ENCODE data around the gene TAF13. TPM values are rescaled to one million over a fixed set of nuclear protein-coding genes. Genes with fewer than 3 reads are reported as not detected.

TAF13 gene
- total and polyA plus RNA-seq, 4 experiments from 2014 or later = 0.68 to 14.6 (median 6.9) TPM

GRCh38 chr1:109113590-109114341, 38.0 kb upstream of the TAF13 start, which contains the start of gene ELAPOR1:
Gene ELAPOR1, plus strand, starts transcription at chr1:109114115. Its CDS starts 69 bp downstream, at chr1:109114184.
- Histone ChIP-seq H3K4me1 (ENCODE audit: insufficient read depth, low read length) (peaks cover 24% of the 10 kb centered on the region), H3K27ac (ENCODE audit: low read depth, low read length) (peak within 1 kb of the TSS; percentile 61), H3K9me3 (ENCODE audit: control insufficient read depth in 1 of 2, low read length in 2 of 2) (no peaks in the 10 kb centered on the region), H3K36me3 (ENCODE audit: insufficient read depth, low read length) (no peaks in the 10 kb centered on the region), H3K27me3 (ENCODE audit: insufficient read depth, low read length) (no peaks in the 10 kb centered on the region), H3K4me3 (ENCODE audit: low read length in 2 of 2) (peak within 1 kb of the TSS; percentile 59 to 64)
- intact Hi-C loops (cut with micrococcal nuclease) = loop anchor here (1.0 to 10.0 kb wide), 7 partner anchors 39 to 549 kb away; partner anchors contain the start of genes ATXN7L2, CLCC1, EEIG2 and PSMA5
- peaks cover 0 to 11% (median 0%) of the 10 kb centered on the region in 8 donors for H3K9me3 Mint-ChIP-seq
- ChIA-PET POLR2A (ENCODE audit: partially characterized antibody) (interaction anchor here (0.6 to 9.1 kb wide), 11 partner anchors 13 to 467 kb away, joined by 3 to 171 read pairs (median 8); partner anchors contain the start of genes CLCC1, PRPF38B, PSRC1 and SARS1), CTCF (ENCODE audit: partially characterized antibody) (interaction anchor here (0.8 to 9.4 kb wide), 17 partner anchors 13 to 325 kb away, joined by 3 to 150 read pairs (median 5); partner anchors contain the start of genes TAF13, TMEM167B and WDR47)
- peaks cover 6 to 9% of the 10 kb centered on the region in 2 donors for H3K36me3 Mint-ChIP-seq
- peak; percentile 90 to 97 (median 95) for DNase-seq
- H3K27me3 Mint-ChIP-seq = peaks cover 0 to 2% of the 10 kb centered on the region in 2 donors
- peak within 1 kb of the TSS; percentile 86 to 94 (median 90) for H3K4me3 Mint-ChIP-seq
- peak within 1 kb of the TSS; percentile 94 to 99 (median 98) for H3K27ac Mint-ChIP-seq
- peaks cover 26 to 35% (median 28%) of the 10 kb centered on the region in 4 donors for H3K4me1 Mint-ChIP-seq

GRCh38 chr1:109112652-109113285, 37.0 kb upstream of the TAF13 start:
- Histone ChIP-seq H3K9me3 (ENCODE audit: control insufficient read depth in 1 of 2, low read length in 2 of 2) (no peaks in the 10 kb centered on the region), H3K4me1 (ENCODE audit: insufficient read depth, low read length) (peaks cover 24% of the 10 kb centered on the region), H3K27ac (ENCODE audit: low read depth, low read length) (peak overlapping the region; percentile 61), H3K4me3 (ENCODE audit: low read length in 2 of 2) (peak overlapping the region in 1 of 2 donors; percentile 64), H3K27me3 (ENCODE audit: insufficient read depth, low read length) (no peaks in the 10 kb centered on the region), H3K36me3 (ENCODE audit: insufficient read depth, low read length) (no peaks in the 10 kb centered on the region)
- ChIA-PET POLR2A (ENCODE audit: partially characterized antibody) (interaction anchor here (0.6 to 9.1 kb wide), 10 partner anchors 12 to 421 kb away, joined by 3 to 171 read pairs (median 8); partner anchors contain the start of genes CLCC1, PRPF38B, PSMA5 and PSRC1), CTCF (ENCODE audit: partially characterized antibody) (interaction anchor here (0.6 to 9.4 kb wide), 26 partner anchors 8 to 436 kb away, joined by 3 to 150 read pairs (median 4); partner anchors contain the start of genes CLCC1, GNAI3, TAF13 and TMEM167B)
- Mint-ChIP-seq H3K27ac (peak overlapping the region; percentile 94 to 99 (median 98)), H3K9me3 (peaks cover 0 to 11% (median 0%) of the 10 kb centered on the region in 8 donors), H3K36me3 (peaks cover 0 to 9% of the 10 kb centered on the region in 2 donors), H3K4me3 (peak overlapping the region; percentile 86 to 94 (median 90)), H3K4me1 (peaks cover 23 to 35% (median 28%) of the 10 kb centered on the region in 4 donors), H3K27me3 (peaks cover 0 to 2% of the 10 kb centered on the region in 2 donors)
- peak; percentile 86 to 89 (median 87) for DNase-seq
- intact Hi-C loops (cut with micrococcal nuclease) = loop anchor here (1.0 to 10.0 kb wide), 10 partner anchors 12 to 548 kb away; partner anchors contain the start of genes ATXN7L2, CLCC1, EEIG2 and PRPF38B

DNA sequence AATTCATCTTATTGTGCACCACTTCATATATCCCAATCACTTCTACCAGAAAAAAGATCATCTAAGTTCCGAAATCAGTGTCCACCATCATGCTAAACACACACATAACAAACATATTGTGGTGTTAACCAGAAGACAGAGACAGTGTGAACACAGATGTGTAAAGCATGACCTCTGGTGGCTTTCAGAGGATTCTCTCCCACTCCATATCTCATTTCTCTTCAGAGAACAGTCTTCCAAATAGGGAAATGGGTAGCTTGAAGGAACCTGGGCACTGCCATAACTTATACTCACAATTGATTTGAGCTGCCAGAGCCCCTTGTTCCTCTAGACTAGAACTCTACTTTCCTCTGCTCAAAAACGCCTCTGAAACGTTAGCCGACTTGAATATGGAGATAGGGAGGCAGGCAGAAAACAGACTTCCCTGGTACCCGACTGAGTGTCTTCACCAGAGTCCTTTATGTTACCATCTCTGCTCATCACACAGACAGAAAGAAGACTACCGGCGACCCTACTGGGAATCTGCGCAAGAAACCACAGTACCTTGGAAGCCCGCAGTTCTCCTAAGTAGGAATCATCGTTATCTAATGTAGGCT, 36.4 kb upstream of the TAF13 start:
- Mint-ChIP-seq H3K9me3 (peaks cover 0 to 11% (median 0%) of the 10 kb centered on the region in 8 donors), H3K4me3 (peak overlapping the region; percentile 27 to 94 (median 89)), H3K36me3 (peaks cover 0 to 8% of the 10 kb centered on the region in 2 donors), H3K4me1 (peaks cover 21 to 35% (median 27%) of the 10 kb centered on the region in 4 donors), H3K27ac (peak overlapping the region; percentile 94 to 99 (median 98)), H3K27me3 (peaks cover 0 to 2% of the 10 kb centered on the region in 2 donors)
- no peaks in the 10 kb centered on the region for H3K27me3 ChIP-seq (ENCODE audit: insufficient read depth, low read length)
- ChIA-PET CTCF (ENCODE audit: partially characterized antibody) (interaction anchor here (0.9 to 9.4 kb wide), 23 partner anchors 9 to 436 kb away, joined by 3 to 150 read pairs (median 5); partner anchors contain the start of genes CLCC1, GNAI3, TAF13 and TMEM167B), POLR2A (ENCODE audit: partially characterized antibody) (interaction anchor here (0.9 to 9.1 kb wide), 6 partner anchors 11 to 149 kb away, joined by 3 to 171 read pairs (median 18); partner anchors contain the start of genes CLCC1, SARS1, TAF13 and TMEM167B)
- intact Hi-C loops (cut with micrococcal nuclease) = loop anchor here (1.0 to 10.0 kb wide), 8 partner anchors 12 to 547 kb away; partner anchors contain the start of genes CLCC1, EEIG2, PRPF38B and WDR47
- peaks cover 24% of the 10 kb centered on the region for H3K4me1 ChIP-seq (ENCODE audit: insufficient read depth, low read length)
- no peaks in the 10 kb centered on the region for H3K9me3 ChIP-seq (ENCODE audit: control insufficient read depth in 1 of 2, low read length in 2 of 2)
- no peaks in the 10 kb centered on the region for H3K36me3 ChIP-seq (ENCODE audit: insufficient read depth, low read length)
- no peak overlapping the region for H3K4me3 ChIP-seq (ENCODE audit: low read length in 2 of 2)
- peak overlapping the region; percentile 61 for H3K27ac ChIP-seq (ENCODE audit: low read depth, low read length)
- DNase-seq = peak in 4 of 5 donors; percentile 24 to 34 (median 30)

DNA sequence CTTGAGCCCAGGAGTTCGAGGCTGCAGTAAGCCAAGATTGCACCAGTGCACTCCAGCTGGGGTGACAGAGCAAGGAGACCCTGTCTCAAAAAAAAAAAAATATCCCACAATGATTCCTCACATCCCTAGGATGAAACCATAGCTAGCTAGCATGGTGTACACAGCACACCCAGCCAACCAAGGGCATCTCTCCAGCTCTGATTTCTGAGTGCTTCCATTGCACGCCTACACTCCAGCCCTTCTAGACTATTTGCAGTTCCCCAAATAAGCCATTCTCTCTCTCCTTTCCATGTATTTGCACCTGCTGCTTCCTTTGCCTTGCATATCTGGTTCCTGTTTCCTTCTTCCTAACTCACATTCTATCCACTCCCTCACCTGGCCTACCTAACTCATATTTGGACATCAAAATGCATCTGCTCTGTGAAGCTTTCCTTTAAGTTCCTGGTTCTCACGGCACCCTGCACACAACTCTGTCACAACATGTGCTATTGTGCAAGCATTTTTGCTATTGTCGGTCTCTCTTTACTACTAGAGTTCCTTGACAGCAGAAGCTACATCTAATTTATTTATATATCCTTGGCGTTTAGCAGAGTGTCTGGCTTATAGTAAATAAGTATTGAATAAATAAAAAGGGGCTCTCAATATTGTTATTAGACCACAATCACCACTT, 35.7 kb upstream of the TAF13 start:
- Histone ChIP-seq H3K4me1 (ENCODE audit: insufficient read depth, low read length) (peaks cover 24% of the 10 kb centered on the region), H3K36me3 (ENCODE audit: insufficient read depth, low read length) (no peaks in the 10 kb centered on the region), H3K27ac (ENCODE audit: low read depth, low read length) (peak overlapping the region; percentile 61), H3K4me3 (ENCODE audit: low read length in 2 of 2) (no peak overlapping the region), H3K9me3 (ENCODE audit: control insufficient read depth in 1 of 2, low read length in 2 of 2) (no peaks in the 10 kb centered on the region), H3K27me3 (ENCODE audit: insufficient read depth, low read length) (no peaks in the 10 kb centered on the region)
- H3K9me3 Mint-ChIP-seq = peaks cover 0 to 11% (median 0%) of the 10 kb centered on the region in 8 donors
- no peak for DNase-seq
- H3K36me3 Mint-ChIP-seq = peaks cover 0 to 8% of the 10 kb centered on the region in 2 donors
- peaks cover 0 to 2% of the 10 kb centered on the region in 2 donors for H3K27me3 Mint-ChIP-seq
- peak overlapping the region in 1 of 8 donors; percentile 86 for H3K4me3 Mint-ChIP-seq
- ChIA-PET POLR2A (ENCODE audit: partially characterized antibody) (interaction anchor here (0.7 to 9.1 kb wide), 5 partner anchors 10 to 102 kb away, joined by 3 to 171 read pairs (median 20); partner anchors contain the start of genes SARS1, TAF13 and TMEM167B), CTCF (ENCODE audit: partially characterized antibody) (interaction anchor here (0.6 to 9.4 kb wide), 13 partner anchors 10 to 437 kb away, joined by 3 to 150 read pairs (median 6); partner anchors contain the start of genes GNAI3 and TMEM167B)
- intact Hi-C loops (cut with micrococcal nuclease) = loop anchor here (1.0 to 10.0 kb wide), 8 partner anchors 11 to 547 kb away; partner anchors contain the start of genes CLCC1, EEIG2, PRPF38B and WDR47
- peaks cover 21 to 35% (median 27%) of the 10 kb centered on the region in 4 donors for H3K4me1 Mint-ChIP-seq
- H3K27ac Mint-ChIP-seq = peak overlapping the region in 6 of 7 donors; percentile 94 to 99 (median 98)

- ChIA-PET CTCF (ENCODE audit: partially characterized antibody) (interaction anchor here (0.7 to 9.4 kb wide), 4 partner anchors 9 to 281 kb away, joined by 3 to 150 read pairs (median 29); no protein-coding TSS in a partner anchor), POLR2A (ENCODE audit: partially characterized antibody) (interaction anchor here (1.2 to 9.1 kb wide), 3 partner anchors 9 to 34 kb away, joined by 3 to 171 read pairs (median 5); partner anchors contain the start of gene TAF13)
- DNase-seq = no peak
- H3K9me3 ChIP-seq (ENCODE audit: control insufficient read depth in 1 of 2, low read length in 2 of 2) = no peaks in the 10 kb centered on the region
- no peaks in the 10 kb centered on the region for H3K27me3 ChIP-seq (ENCODE audit: insufficient read depth, low read length)
- intact Hi-C loops (cut with micrococcal nuclease) = loop anchor here (5.0 to 10.0 kb wide), 2 partner anchors 463 to 545 kb away; partner anchors contain the start of gene EEIG2
- Mint-ChIP-seq H3K9me3 (peaks cover 0 to 11% (median 0%) of the 10 kb centered on the region in 8 donors), H3K4me3 (no peak overlapping the region), H3K4me1 (peaks cover 19 to 29% (median 23%) of the 10 kb centered on the region in 4 donors), H3K27me3 (peaks cover 0 to 2% of the 10 kb centered on the region in 2 donors), H3K27ac (peak overlapping the region in 1 of 7 donors; percentile 76), H3K36me3 (peaks cover 0 to 8% of the 10 kb centered on the region in 2 donors)
- peaks cover 24% of the 10 kb centered on the region for H3K4me1 ChIP-seq (ENCODE audit: insufficient read depth, low read length)
- H3K36me3 ChIP-seq (ENCODE audit: insufficient read depth, low read length) = no peaks in the 10 kb centered on the region
- no peak overlapping the region for H3K27ac ChIP-seq (ENCODE audit: low read depth, low read length)
- H3K4me3 ChIP-seq (ENCODE audit: low read length in 2 of 2) = no peak overlapping the region
Measured at GRCh38 chr1:109109906-109110305, 34.1 kb upstream of the TAF13 start.
